ENCODE measurements around the gene METTL3. TPM values are rescaled to one million over a fixed set of nuclear protein-coding genes. Genes with fewer than 3 reads are reported as not detected.
"Not testable (repeated sequence)": the region's sequence is repeated elsewhere in the genome, so short reads cannot be mapped to it uniquely, and the experiment has no call there.

METTL3 gene
- total RNA-seq (69.3 TPM), polyA plus RNA-seq (67.5 TPM)
- long read RNA-seq, donor 1, partial matches to known transcripts: 0 of 1 reads
- long read RNA-seq, donor 1, other reads (novel, unspliced or antisense): 0 of 1 reads
- long read RNA-seq, donor 2: 0 reads
- long read RNA-seq, donor 3, transcript METTL3-201 (11 exons, 2,015 nt): major isoform, 10 of 46 reads
- long read RNA-seq, donor 3, transcript METTL3-207 (3 exons, 1,553 nt): minor isoform, 5 of 46 reads
- long read RNA-seq, donor 3, partial matches to known transcripts: 22 of 46 reads
- long read RNA-seq, donor 3, other reads (novel, unspliced or antisense): 8 of 46 reads
- long read RNA-seq, donor 4, partial matches to known transcripts: 8 of 11 reads
- long read RNA-seq, donor 4, other reads (novel, unspliced or antisense): 0 of 11 reads
- long read RNA-seq, donor 5, transcript METTL3-201 (11 exons, 2,015 nt): major isoform, 10 of 50 reads
- long read RNA-seq, donor 5, partial matches to known transcripts: 28 of 50 reads
- long read RNA-seq, donor 5, other reads (novel, unspliced or antisense): 7 of 50 reads
- long read RNA-seq, donor 6, transcript METTL3-201 (11 exons, 2,015 nt): major isoform, 9 of 22 reads
- long read RNA-seq, donor 6, partial matches to known transcripts: 6 of 22 reads
- long read RNA-seq, donor 6, other reads (novel, unspliced or antisense): 0 of 22 reads
- long read RNA-seq, donor 7, partial matches to known transcripts: 18 of 23 reads
- long read RNA-seq, donor 7, other reads (novel, unspliced or antisense): 0 of 23 reads
- long read RNA-seq, donor 8, partial matches to known transcripts: 5 of 14 reads
- long read RNA-seq, donor 8, other reads (novel, unspliced or antisense): 5 of 14 reads
- long read RNA-seq, donor 9, partial matches to known transcripts: 10 of 13 reads
- long read RNA-seq, donor 9, other reads (novel, unspliced or antisense): 0 of 13 reads
- long read RNA-seq, donor 10, partial matches to known transcripts: 0 of 8 reads
- long read RNA-seq, donor 10, other reads (novel, unspliced or antisense): 0 of 8 reads

- Histone ChIP-seq H3K9me3 (ENCODE audit: control insufficient read depth in 2 of 2, insufficient read depth in 1 of 2, low read length in 1 of 2) (no peaks in the 10 kb centered on the region), H3K36me3 (ENCODE audit: control insufficient read depth in 2 of 2, insufficient read depth in 2 of 2, low read length in 1 of 2) (peaks cover 0 to 7% of the 10 kb centered on the region in 2 donors), H3K4me3 (ENCODE audit: low read length in 2 of 2) (peak within 1 kb of the TSS; percentile 84 to 100), H3K27ac (ENCODE audit: low read depth in 1 of 2, low read length in 1 of 2) (peak within 1 kb of the TSS; percentile 78 to 83), H3K27me3 (ENCODE audit: control insufficient read depth in 2 of 2, insufficient read depth in 1 of 2, low read length in 1 of 2) (no peaks in the 10 kb centered on the region), H3K4me1 (ENCODE audit: control insufficient read depth in 2 of 2, insufficient read depth in 2 of 2, low read length in 2 of 2) (peaks cover 3 to 6% of the 10 kb centered on the region in 2 donors)
- peak; percentile 88 to 98 (median 94) for DNase-seq (ENCODE audit: low read depth in 6 of 9, low spot score in 9 of 9)
- WGBS: under 1% methylated on average over 53 of the region's 53 CpGs
These were observed at the start of gene METTL3 for GRCh38 chr14:21510735-21511657. Gene METTL3 (minus strand): TSS chr14:21511340. CDS start chr14:21511223, 117 bp downstream.

- Histone ChIP-seq H3K36me3 (ENCODE audit: control insufficient read depth in 2 of 2, insufficient read depth in 2 of 2, low read length in 1 of 2) (no peaks in the 10 kb centered on the region), H3K4me3 (ENCODE audit: low read length in 2 of 2) (no peak overlapping the region), H3K27ac (ENCODE audit: low read depth in 1 of 2, low read length in 1 of 2) (no peak overlapping the region), H3K27me3 (ENCODE audit: control insufficient read depth in 2 of 2, insufficient read depth in 1 of 2, low read length in 1 of 2) (no peaks in the 10 kb centered on the region), H3K9me3 (ENCODE audit: control insufficient read depth in 2 of 2, insufficient read depth in 1 of 2, low read length in 1 of 2) (no peaks in the 10 kb centered on the region), H3K4me1 (ENCODE audit: control insufficient read depth in 2 of 2, insufficient read depth in 2 of 2, low read length in 2 of 2) (peaks cover 0 to 5% of the 10 kb centered on the region in 2 donors)
- WGBS: 95% methylated on average over 8 of the region's 8 CpGs
- no peak for DNase-seq (ENCODE audit: low read depth in 6 of 9, low spot score in 9 of 9)
These were observed 47.6 kb upstream of the METTL3 start for GRCh38 chr14:21558703-21559170.

- peaks cover 0 to 5% of the 10 kb centered on the region in 2 donors for H3K4me1 ChIP-seq (ENCODE audit: control insufficient read depth in 2 of 2, insufficient read depth in 2 of 2, low read length in 2 of 2)
- H3K27me3 ChIP-seq (ENCODE audit: control insufficient read depth in 2 of 2, insufficient read depth in 1 of 2, low read length in 1 of 2): no peaks in the 10 kb centered on the region
- peak overlapping the region; percentile 29 to 34 for H3K4me3 ChIP-seq (ENCODE audit: low read length in 2 of 2)
- H3K27ac ChIP-seq (ENCODE audit: low read depth in 1 of 2, low read length in 1 of 2): no peak overlapping the region
- no peaks in the 10 kb centered on the region for H3K36me3 ChIP-seq (ENCODE audit: control insufficient read depth in 2 of 2, insufficient read depth in 2 of 2, low read length in 1 of 2)
- no peaks in the 10 kb centered on the region for H3K9me3 ChIP-seq (ENCODE audit: control insufficient read depth in 2 of 2, insufficient read depth in 1 of 2, low read length in 1 of 2)
- DNase-seq (ENCODE audit: low read depth in 6 of 9, low spot score in 9 of 9): peak; percentile 62 to 96 (median 91)
- WGBS: 29% methylated on average over 11 of the region's 11 CpGs
These were observed 46.2 kb upstream of the METTL3 start for GRCh38 chr14:21557084-21557901.

- no peaks in the 10 kb centered on the region for H3K27me3 ChIP-seq (ENCODE audit: control insufficient read depth in 2 of 2, insufficient read depth in 1 of 2, low read length in 1 of 2)
- WGBS: 92% methylated on average over 5 of the region's 5 CpGs
These were observed 45.4 kb upstream of the METTL3 start for GRCh38 chr14:21556378-21557083.

GRCh38 chr14:21553266-21553665 is 42.1 kb upstream of the METTL3 start:
- Histone ChIP-seq H3K27me3 (ENCODE audit: control insufficient read depth in 2 of 2, insufficient read depth in 1 of 2, low read length in 1 of 2) (no peaks in the 10 kb centered on the region), H3K4me3 (ENCODE audit: low read length in 2 of 2) (no peak overlapping the region), H3K4me1 (ENCODE audit: control insufficient read depth in 2 of 2, insufficient read depth in 2 of 2, low read length in 2 of 2) (peaks cover 0 to 5% of the 10 kb centered on the region in 2 donors), H3K36me3 (ENCODE audit: control insufficient read depth in 2 of 2, insufficient read depth in 2 of 2, low read length in 1 of 2) (no peaks in the 10 kb centered on the region), H3K9me3 (ENCODE audit: control insufficient read depth in 2 of 2, insufficient read depth in 1 of 2, low read length in 1 of 2) (no peaks in the 10 kb centered on the region), H3K27ac (ENCODE audit: low read depth in 1 of 2, low read length in 1 of 2) (no peak overlapping the region)
- no peak for DNase-seq (ENCODE audit: low read depth in 6 of 9, low spot score in 9 of 9)
- WGBS: 94% methylated on average over 3 of the region's 3 CpGs

More at GRCh38 chr14:21556378-21557083, 45.4 kb upstream of the METTL3 start:
- H3K36me3 ChIP-seq (ENCODE audit: control insufficient read depth in 2 of 2, insufficient read depth in 2 of 2, low read length in 1 of 2): no peaks in the 10 kb centered on the region
- no peak overlapping the region for H3K4me3 ChIP-seq (ENCODE audit: low read length in 2 of 2)
- H3K27ac ChIP-seq (ENCODE audit: low read depth in 1 of 2, low read length in 1 of 2): no peak overlapping the region
- H3K4me1 ChIP-seq (ENCODE audit: control insufficient read depth in 2 of 2, insufficient read depth in 2 of 2, low read length in 2 of 2): peaks cover 0 to 5% of the 10 kb centered on the region in 2 donors
- DNase-seq (ENCODE audit: low read depth in 6 of 9, low spot score in 9 of 9): no peak
- no peaks in the 10 kb centered on the region for H3K9me3 ChIP-seq (ENCODE audit: control insufficient read depth in 2 of 2, insufficient read depth in 1 of 2, low read length in 1 of 2)

- WGBS: 95% methylated on average over 7 of the region's 7 CpGs
- H3K27ac ChIP-seq (ENCODE audit: low read depth in 1 of 2, low read length in 1 of 2); H3K36me3 ChIP-seq (ENCODE audit: control insufficient read depth in 2 of 2, insufficient read depth in 2 of 2, low read length in 1 of 2); H3K4me1 ChIP-seq (ENCODE audit: control insufficient read depth in 2 of 2, insufficient read depth in 2 of 2, low read length in 2 of 2); H3K27me3 ChIP-seq (ENCODE audit: control insufficient read depth in 2 of 2, insufficient read depth in 1 of 2, low read length in 1 of 2); H3K9me3 ChIP-seq (ENCODE audit: control insufficient read depth in 2 of 2, insufficient read depth in 1 of 2, low read length in 1 of 2); H3K4me3 ChIP-seq (ENCODE audit: low read length in 2 of 2); DNase-seq (ENCODE audit: low read depth in 6 of 9, low spot score in 9 of 9): not testable (repeated sequence)
These were observed 33.4 kb upstream of the METTL3 start for GRCh38 chr14:21544588-21544987.

GRCh38 chr14:21543963-21544362 is 32.8 kb upstream of the METTL3 start:
- Histone ChIP-seq H3K36me3 (ENCODE audit: control insufficient read depth in 2 of 2, insufficient read depth in 2 of 2, low read length in 1 of 2) (no peaks in the 10 kb centered on the region), H3K4me1 (ENCODE audit: control insufficient read depth in 2 of 2, insufficient read depth in 2 of 2, low read length in 2 of 2) (no peaks in the 10 kb centered on the region), H3K27me3 (ENCODE audit: control insufficient read depth in 2 of 2, insufficient read depth in 1 of 2, low read length in 1 of 2) (peaks cover 3 to 9% of the 10 kb centered on the region in 2 donors), H3K9me3 (ENCODE audit: control insufficient read depth in 2 of 2, insufficient read depth in 1 of 2, low read length in 1 of 2) (no peaks in the 10 kb centered on the region), H3K4me3 (ENCODE audit: low read length in 2 of 2) (no peak overlapping the region), H3K27ac (ENCODE audit: low read depth in 1 of 2, low read length in 1 of 2) (no peak overlapping the region)
- DNase-seq (ENCODE audit: low read depth in 6 of 9, low spot score in 9 of 9): no peak
- WGBS: 76% methylated on average over 5 of the region's 5 CpGs

Measured in thymus (tissue), 14 donors.